Measurements from ENCODE around the gene EEF1B2.

DNA sequence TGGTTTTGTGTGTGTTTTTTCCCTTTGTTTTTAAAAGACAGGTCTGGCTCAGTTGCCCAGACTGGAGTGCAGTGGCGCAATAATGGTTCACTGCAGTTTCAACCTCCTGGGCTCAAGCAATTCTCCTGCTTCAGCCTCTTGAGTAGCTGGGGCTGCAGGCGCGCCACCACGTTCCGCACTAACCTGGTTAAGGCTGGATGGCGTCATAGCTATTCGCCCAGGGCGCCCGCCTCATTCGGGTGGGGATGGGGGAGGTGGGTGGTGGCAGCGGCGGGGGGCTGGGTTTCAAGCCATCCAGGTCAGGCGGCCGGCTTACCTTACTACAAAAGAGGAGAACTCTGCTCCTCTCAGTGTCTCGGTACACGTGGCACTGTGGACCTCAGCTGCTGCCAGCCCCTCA lies 42.8 kb downstream of the EEF1B2 start:
- TF ChIP-seq, protein P1, sequence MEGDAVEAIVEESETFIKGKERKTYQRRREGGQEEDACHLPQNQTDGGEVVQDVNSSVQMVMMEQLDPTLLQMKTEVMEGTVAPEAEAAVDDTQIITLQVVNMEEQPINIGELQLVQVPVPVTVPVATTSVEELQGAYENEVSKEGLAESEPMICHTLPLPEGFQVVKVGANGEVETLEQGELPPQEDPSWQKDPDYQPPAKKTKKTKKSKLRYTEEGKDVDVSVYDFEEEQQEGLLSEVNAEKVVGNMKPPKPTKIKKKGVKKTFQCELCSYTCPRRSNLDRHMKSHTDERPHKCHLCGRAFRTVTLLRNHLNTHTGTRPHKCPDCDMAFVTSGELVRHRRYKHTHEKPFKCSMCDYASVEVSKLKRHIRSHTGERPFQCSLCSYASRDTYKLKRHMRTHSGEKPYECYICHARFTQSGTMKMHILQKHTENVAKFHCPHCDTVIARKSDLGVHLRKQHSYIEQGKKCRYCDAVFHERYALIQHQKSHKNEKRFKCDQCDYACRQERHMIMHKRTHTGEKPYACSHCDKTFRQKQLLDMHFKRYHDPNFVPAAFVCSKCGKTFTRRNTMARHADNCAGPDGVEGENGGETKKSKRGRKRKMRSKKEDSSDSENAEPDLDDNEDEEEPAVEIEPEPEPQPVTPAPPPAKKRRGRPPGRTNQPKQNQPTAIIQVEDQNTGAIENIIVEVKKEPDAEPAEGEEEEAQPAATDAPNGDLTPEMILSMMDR (conservative IDR thresholded peaks at IDR 0.05; ENCODE audit: low read depth in 2 of 2): no peak
- TF ChIP-seq EZH2 (IDR thresholded peaks at IDR 0.05; ENCODE audit: low read depth, unreplicated experiment) (no peak), POLR2AphosphoS5 (IDR thresholded peaks at IDR 0.05; ENCODE audit: low read depth) (no peak), CREB1 (CRISPR knock-in tag; IDR thresholded peaks at IDR 0.05; ENCODE audit: low read depth) (no peak), NANOG (IDR thresholded peaks at IDR 0.05; ENCODE audit: borderline replicate concordance) (no peak), EZH2phosphoT487 (IDR thresholded peaks at IDR 0.05; ENCODE audit: unreplicated experiment) (no peak), REST (IDR thresholded peaks at IDR 0.05; ENCODE audit: unreplicated experiment) (no peak), JUNB (IDR thresholded peaks at IDR 0.05; ENCODE audit: unreplicated experiment) (no peak), ZNF114 (CRISPR knock-in tag; IDR thresholded peaks at IDR 0.05) (no peak), STAT1 (IDR thresholded peaks at IDR 0.05; ENCODE audit: unreplicated experiment) (no peak)

All from GM23338 (cell line).